ENCODE data around the gene TNXB. TPM values are rescaled to one million over a fixed set of nuclear protein-coding genes. Genes with fewer than 3 reads are reported as not detected.

TNXB gene
- total and polyA plus RNA-seq, 2 experiments from 2014 or later: 2.0 to 6.0 TPM

- Histone ChIP-seq H3K36me3 (ENCODE audit: insufficient read depth) (peaks cover 12% of the 10 kb centered on the region; the same call in 1 of the 2 replicates), H3F3A (replicated peaks; ENCODE audit: low read depth) (peaks cover 11% of the 10 kb centered on the region; the same call in 1 of the 2 replicates), H3K4me1 (ENCODE audit: insufficient read depth) (peaks cover 9% of the 10 kb centered on the region), H4K20me1 (replicated peaks; ENCODE audit: insufficient read depth) (0 out of 2 replicates have a peak, but pooled peaks cover 5% of the 10 kb centered on the region), H3K4me3 (no peak overlapping the region), H2AFZ (no peak overlapping the region), H3K27ac (ENCODE audit: low read depth) (no peak overlapping the region), H3K9me2 (ENCODE audit: insufficient read depth) (no peaks in the 10 kb centered on the region), H3K4me2 (no peak overlapping the region), H3K79me2 (replicated peaks; ENCODE audit: insufficient read depth) (peaks cover 13% of the 10 kb centered on the region), H3K27me3 (ENCODE audit: insufficient read depth) (no peaks in the 10 kb centered on the region)
- no peak for TF ChIP-seq NANOG (IDR thresholded peaks at IDR 0.05; ENCODE audit: borderline replicate concordance)
- TF ChIP-seq ZNF331 (CRISPR knock-in tag; IDR thresholded peaks at IDR 0.05; ENCODE audit: low read depth): no peak
- TF ChIP-seq EZH2 (IDR thresholded peaks at IDR 0.05; ENCODE audit: low read depth, unreplicated experiment): no peak
- TF ChIP-seq CTCF (conservative IDR thresholded peaks at IDR 0.05; ENCODE audit: low read depth in 2 of 2): no peak
- TF ChIP-seq POLR2AphosphoS5 (IDR thresholded peaks at IDR 0.05; ENCODE audit: low read depth): no peak
- TF ChIP-seq, protein P1, sequence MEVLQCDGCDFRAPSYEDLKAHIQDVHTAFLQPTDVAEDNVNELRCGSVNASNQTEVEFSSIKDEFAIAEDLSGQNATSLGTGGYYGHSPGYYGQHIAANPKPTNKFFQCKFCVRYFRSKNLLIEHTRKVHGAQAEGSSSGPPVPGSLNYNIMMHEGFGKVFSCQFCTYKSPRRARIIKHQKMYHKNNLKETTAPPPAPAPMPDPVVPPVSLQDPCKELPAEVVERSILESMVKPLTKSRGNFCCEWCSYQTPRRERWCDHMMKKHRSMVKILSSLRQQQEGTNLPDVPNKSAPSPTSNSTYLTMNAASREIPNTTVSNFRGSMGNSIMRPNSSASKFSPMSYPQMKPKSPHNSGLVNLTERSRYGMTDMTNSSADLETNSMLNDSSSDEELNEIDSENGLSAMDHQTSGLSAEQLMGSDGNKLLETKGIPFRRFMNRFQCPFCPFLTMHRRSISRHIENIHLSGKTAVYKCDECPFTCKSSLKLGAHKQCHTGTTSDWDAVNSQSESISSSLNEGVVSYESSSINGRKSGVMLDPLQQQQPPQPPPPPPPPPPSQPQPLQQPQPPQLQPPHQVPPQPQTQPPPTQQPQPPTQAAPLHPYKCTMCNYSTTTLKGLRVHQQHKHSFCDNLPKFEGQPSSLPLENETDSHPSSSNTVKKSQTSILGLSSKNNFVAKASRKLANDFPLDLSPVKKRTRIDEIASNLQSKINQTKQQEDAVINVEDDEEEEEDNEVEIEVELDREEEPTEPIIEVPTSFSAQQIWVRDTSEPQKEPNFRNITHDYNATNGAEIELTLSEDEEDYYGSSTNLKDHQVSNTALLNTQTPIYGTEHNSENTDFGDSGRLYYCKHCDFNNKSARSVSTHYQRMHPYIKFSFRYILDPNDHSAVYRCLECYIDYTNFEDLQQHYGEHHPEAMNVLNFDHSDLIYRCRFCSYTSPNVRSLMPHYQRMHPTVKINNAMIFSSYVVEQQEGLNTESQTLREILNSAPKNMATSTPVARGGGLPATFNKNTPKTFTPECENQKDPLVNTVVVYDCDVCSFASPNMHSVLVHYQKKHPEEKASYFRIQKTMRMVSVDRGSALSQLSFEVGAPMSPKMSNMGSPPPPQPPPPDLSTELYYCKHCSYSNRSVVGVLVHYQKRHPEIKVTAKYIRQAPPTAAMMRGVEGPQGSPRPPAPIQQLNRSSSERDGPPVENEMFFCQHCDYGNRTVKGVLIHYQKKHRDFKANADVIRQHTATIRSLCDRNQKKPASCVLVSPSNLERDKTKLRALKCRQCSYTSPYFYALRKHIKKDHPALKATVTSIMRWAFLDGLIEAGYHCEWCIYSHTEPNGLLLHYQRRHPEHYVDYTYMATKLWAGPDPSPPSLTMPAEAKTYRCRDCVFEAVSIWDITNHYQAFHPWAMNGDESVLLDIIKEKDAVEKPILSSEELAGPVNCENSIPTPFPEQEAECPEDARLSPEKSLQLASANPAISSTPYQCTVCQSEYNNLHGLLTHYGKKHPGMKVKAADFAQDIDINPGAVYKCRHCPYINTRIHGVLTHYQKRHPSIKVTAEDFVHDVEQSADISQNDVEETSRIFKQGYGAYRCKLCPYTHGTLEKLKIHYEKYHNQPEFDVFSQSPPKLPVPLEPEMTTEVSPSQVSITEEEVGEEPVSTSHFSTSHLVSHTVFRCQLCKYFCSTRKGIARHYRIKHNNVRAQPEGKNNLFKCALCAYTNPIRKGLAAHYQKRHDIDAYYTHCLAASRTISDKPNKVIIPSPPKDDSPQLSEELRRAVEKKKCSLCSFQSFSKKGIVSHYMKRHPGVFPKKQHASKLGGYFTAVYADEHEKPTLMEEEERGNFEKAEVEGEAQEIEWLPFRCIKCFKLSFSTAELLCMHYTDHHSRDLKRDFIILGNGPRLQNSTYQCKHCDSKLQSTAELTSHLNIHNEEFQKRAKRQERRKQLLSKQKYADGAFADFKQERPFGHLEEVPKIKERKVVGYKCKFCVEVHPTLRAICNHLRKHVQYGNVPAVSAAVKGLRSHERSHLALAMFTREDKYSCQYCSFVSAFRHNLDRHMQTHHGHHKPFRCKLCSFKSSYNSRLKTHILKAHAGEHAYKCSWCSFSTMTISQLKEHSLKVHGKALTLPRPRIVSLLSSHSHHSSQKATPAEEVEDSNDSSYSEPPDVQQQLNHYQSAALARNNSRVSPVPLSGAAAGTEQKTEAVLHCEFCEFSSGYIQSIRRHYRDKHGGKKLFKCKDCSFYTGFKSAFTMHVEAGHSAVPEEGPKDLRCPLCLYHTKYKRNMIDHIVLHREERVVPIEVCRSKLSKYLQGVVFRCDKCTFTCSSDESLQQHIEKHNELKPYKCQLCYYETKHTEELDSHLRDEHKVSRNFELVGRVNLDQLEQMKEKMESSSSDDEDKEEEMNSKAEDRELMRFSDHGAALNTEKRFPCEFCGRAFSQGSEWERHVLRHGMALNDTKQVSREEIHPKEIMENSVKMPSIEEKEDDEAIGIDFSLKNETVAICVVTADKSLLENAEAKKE (CRISPR knock-in tag; IDR thresholded peaks at IDR 0.05): no peak
- TF ChIP-seq, protein P2, sequence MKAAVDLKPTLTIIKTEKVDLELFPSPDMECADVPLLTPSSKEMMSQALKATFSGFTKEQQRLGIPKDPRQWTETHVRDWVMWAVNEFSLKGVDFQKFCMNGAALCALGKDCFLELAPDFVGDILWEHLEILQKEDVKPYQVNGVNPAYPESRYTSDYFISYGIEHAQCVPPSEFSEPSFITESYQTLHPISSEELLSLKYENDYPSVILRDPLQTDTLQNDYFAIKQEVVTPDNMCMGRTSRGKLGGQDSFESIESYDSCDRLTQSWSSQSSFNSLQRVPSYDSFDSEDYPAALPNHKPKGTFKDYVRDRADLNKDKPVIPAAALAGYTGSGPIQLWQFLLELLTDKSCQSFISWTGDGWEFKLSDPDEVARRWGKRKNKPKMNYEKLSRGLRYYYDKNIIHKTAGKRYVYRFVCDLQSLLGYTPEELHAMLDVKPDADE (IDR thresholded peaks at IDR 0.05): no peak
- no peak for TF ChIP-seq REST (IDR thresholded peaks at IDR 0.05; ENCODE audit: unreplicated experiment)
- no peak for TF ChIP-seq EZH2phosphoT487 (IDR thresholded peaks at IDR 0.05; ENCODE audit: unreplicated experiment)
- no peak for TF ChIP-seq ZNF114 (CRISPR knock-in tag; IDR thresholded peaks at IDR 0.05)
- TF ChIP-seq STAT1 (IDR thresholded peaks at IDR 0.05; ENCODE audit: unreplicated experiment): no peak
- Mint-ChIP-seq H3K27me3 (ENCODE audit: insufficient read depth, low read depth, poor library complexity) (peaks cover 11% of the 10 kb centered on the region), H3K9me3 (no peaks in the 10 kb centered on the region), H3K27ac (no peak overlapping the region), H3K36me3 (ENCODE audit: low read depth) (peaks cover 55% of the 10 kb centered on the region), H3K4me1 (peaks cover 13% of the 10 kb centered on the region), H3K4me3 (no peak overlapping the region)
- no peak for DNase-seq (ENCODE audit: low spot score)
- no peak for ATAC-seq
Measured at GRCh38 chr6:32123681-32124080, 14.5 kb upstream of the TNXB start.
